Mononuclear cell (primary cell): ENCODE data around the gene ZCCHC2. TPM values are rescaled to one million over a fixed set of nuclear protein-coding genes. Genes with fewer than 3 reads are reported as not detected.

Source experiments
- H3K27me3 ChIP-seq: 2 replicates; pipeline ENCODE4 v1.6.0; 2011; ENCODE audit warnings: low read length, control low read depth; ENCODE audit not compliant: insufficient read depth
- H3K4me1 ChIP-seq: 2 replicates; pipeline ENCODE4 v1.5.1; 2011; ENCODE audit warnings: mild to moderate bottlenecking, low read length, control low read depth; ENCODE audit not compliant: insufficient read depth
- H3K4me3 ChIP-seq: 2 replicates; pipeline ENCODE4 v1.5.1; 2011; ENCODE audit warnings: mild to moderate bottlenecking, low read length, moderate library complexity
- H3K9me3 ChIP-seq: 2 replicates; pipeline ENCODE4 v1.5.1; 2011; ENCODE audit warnings: low read depth, mild to moderate bottlenecking, control low read depth, low read length
- total RNA-seq: library from RNA; depleted of rRNA; stranded (reverse); fragments of >200 nt; gene quantifications from one replicate; pipeline ENCODE4 v1.2.3, GENCODE V29; 2012

ZCCHC2 gene
- 54.5 TPM for total RNA-seq

GRCh38 chr18:62522504-62523254, at the start of gene ZCCHC2:
Gene ZCCHC2, plus strand, starts transcription at chr18:62523025. Its CDS starts 400 bp downstream, at chr18:62523425.
- Histone ChIP-seq H3K9me3 (no peaks in the 10 kb centered on the region), H3K4me1 (peaks cover 34% of the 10 kb centered on the region), H3K27me3 (no peaks in the 10 kb centered on the region), H3K4me3 (peak within 1 kb of the TSS; percentile 86)

- Histone ChIP-seq H3K4me3 (no peak overlapping the region), H3K4me1 (peaks cover 10% of the 10 kb centered on the region), H3K9me3 (peaks cover 17% of the 10 kb centered on the region), H3K27me3 (peaks cover 12% of the 10 kb centered on the region)
Measured at GRCh38 chr18:62479574-62479973, 43.3 kb upstream of the ZCCHC2 start.

GRCh38 chr18:62480927-62481326, 41.9 kb upstream of the ZCCHC2 start:
- Histone ChIP-seq H3K4me3 (no peak overlapping the region), H3K27me3 (peaks cover 13% of the 10 kb centered on the region), H3K9me3 (peaks cover 17% of the 10 kb centered on the region), H3K4me1 (peaks cover 10% of the 10 kb centered on the region)

- Histone ChIP-seq H3K4me3 (no peak overlapping the region), H3K27me3 (peaks cover 3% of the 10 kb centered on the region), H3K9me3 (peaks cover 17% of the 10 kb centered on the region), H3K4me1 (peaks cover under 1% of the 10 kb centered on the region)
Measured at GRCh38 chr18:62484941-62485340, 37.9 kb upstream of the ZCCHC2 start.

GRCh38 chr18:62485684-62486083, 37.1 kb upstream of the ZCCHC2 start:
- H3K27me3 ChIP-seq = peaks cover 3% of the 10 kb centered on the region

GRCh38 chr18:62486290-62486964, 36.4 kb upstream of the ZCCHC2 start:
- Histone ChIP-seq H3K4me3 (no peak overlapping the region), H3K4me1 (no peaks in the 10 kb centered on the region), H3K27me3 (peaks cover 3% of the 10 kb centered on the region), H3K9me3 (peaks cover 3% of the 10 kb centered on the region)

More at GRCh38 chr18:62485684-62486083, 37.1 kb upstream of the ZCCHC2 start:
- Histone ChIP-seq H3K4me1 (no peaks in the 10 kb centered on the region), H3K4me3 (no peak overlapping the region), H3K9me3 (peaks cover 10% of the 10 kb centered on the region)

GRCh38 chr18:62487161-62487560, 35.7 kb upstream of the ZCCHC2 start:
- Histone ChIP-seq H3K27me3 (peaks cover 3% of the 10 kb centered on the region), H3K9me3 (no peaks in the 10 kb centered on the region), H3K4me3 (no peak overlapping the region), H3K4me1 (no peaks in the 10 kb centered on the region)

GRCh38 chr18:62490967-62491695, 31.7 kb upstream of the ZCCHC2 start:
- no peak overlapping the region for H3K4me3 ChIP-seq
- H3K27me3 ChIP-seq = peaks cover 3% of the 10 kb centered on the region
- H3K4me1 ChIP-seq = no peaks in the 10 kb centered on the region
- no peaks in the 10 kb centered on the region for H3K9me3 ChIP-seq

- Histone ChIP-seq H3K4me1 (no peaks in the 10 kb centered on the region), H3K9me3 (no peaks in the 10 kb centered on the region), H3K27me3 (peaks cover 4% of the 10 kb centered on the region), H3K4me3 (no peak overlapping the region)
Measured at GRCh38 chr18:62493033-62493862, 29.6 kb upstream of the ZCCHC2 start.

GRCh38 chr18:62494764-62495163, 28.1 kb upstream of the ZCCHC2 start:
- Histone ChIP-seq H3K4me1 (peaks cover 13% of the 10 kb centered on the region), H3K27me3 (peaks cover 4% of the 10 kb centered on the region), H3K4me3 (no peak overlapping the region), H3K9me3 (no peaks in the 10 kb centered on the region)

- Histone ChIP-seq H3K9me3 (no peaks in the 10 kb centered on the region), H3K27me3 (peaks cover 4% of the 10 kb centered on the region), H3K4me1 (peaks cover 19% of the 10 kb centered on the region), H3K4me3 (no peak overlapping the region)
Measured at GRCh38 chr18:62496262-62496661, 26.6 kb upstream of the ZCCHC2 start.

GRCh38 chr18:62497190-62497772, 25.5 kb upstream of the ZCCHC2 start:
- H3K27me3 ChIP-seq = peaks cover 4% of the 10 kb centered on the region
- peaks cover 19% of the 10 kb centered on the region for H3K4me1 ChIP-seq
- H3K4me3 ChIP-seq = no peak overlapping the region
- H3K9me3 ChIP-seq = no peaks in the 10 kb centered on the region

GRCh38 chr18:62498616-62499262, 24.1 kb upstream of the ZCCHC2 start:
- no peaks in the 10 kb centered on the region for H3K9me3 ChIP-seq
- no peak overlapping the region for H3K4me3 ChIP-seq
- H3K4me1 ChIP-seq = peaks cover 19% of the 10 kb centered on the region
- peaks cover 4% of the 10 kb centered on the region for H3K27me3 ChIP-seq

- no peak overlapping the region for H3K4me3 ChIP-seq
- H3K9me3 ChIP-seq = no peaks in the 10 kb centered on the region
- peaks cover 4% of the 10 kb centered on the region for H3K27me3 ChIP-seq
- H3K4me1 ChIP-seq = peaks cover 19% of the 10 kb centered on the region
Measured at GRCh38 chr18:62499263-62499650, 23.6 kb upstream of the ZCCHC2 start.
